ENCODE results near the gene PDE4D. TPM values are rescaled to one million over a fixed set of nuclear protein-coding genes. Genes with fewer than 3 reads are reported as not detected.

The PDE4D gene
- total RNA-seq, 2 experiments from 2014 or later = 0.50 to 0.51 TPM

- POLR2A ChIA-PET = interaction anchor here (0.6 kb wide), 2 partner anchors 24 to 49 kb away, joined by 3 to 4 read pairs; no protein-coding TSS in a partner anchor
Observed at GRCh38 chr5:59034498-59035186, 858.9 kb downstream of the PDE4D start.

GRCh38 chr5:59027145-59027907, 866.2 kb downstream of the PDE4D start:
- POLR2A ChIA-PET = no interaction called here
- intact Hi-C loops (cut with micrococcal nuclease; ENCODE audit: unreplicated experiment) = no loop called here
- Histone ChIP-seq H2AFZ (ENCODE audit: low read length) (no peak overlapping the region), H3K9me3 (ENCODE audit: low read length) (no peaks in the 10 kb centered on the region), H4K20me1 (ENCODE audit: insufficient read depth, low read length) (no peaks in the 10 kb centered on the region), H3K27ac (ENCODE audit: low read depth, low read length, poor library complexity, severe bottlenecking) (no peak overlapping the region), H3K4me1 (ENCODE audit: insufficient read depth, low read length, poor library complexity, severe bottlenecking) (no peaks in the 10 kb centered on the region), H3K9me2 (ENCODE audit: insufficient read depth, low read length) (no peaks in the 10 kb centered on the region), H3K79me2 (ENCODE audit: insufficient read depth, low read depth, low read length) (no peaks in the 10 kb centered on the region), H3K4me2 (ENCODE audit: low read length) (no peak overlapping the region), H3K4me3 (ENCODE audit: low read depth, low read length, poor library complexity, severe bottlenecking) (no peak overlapping the region), H3K36me3 (ENCODE audit: insufficient read depth, low read length) (no peaks in the 10 kb centered on the region)
- no peak for DNase-seq (ENCODE audit: low spot score)
- TF ChIP-seq EZH2phosphoT487 (IDR thresholded peaks at IDR 0.05; ENCODE audit: borderline replicate concordance, low read depth, low read length) (no peak), CTCF (conservative IDR thresholded peaks at IDR 0.05; ENCODE audit: low read length) (no peak)
- no TSS peak for BruUV-seq (replicated peaks)
- CTCF ChIA-PET (ENCODE audit: unreplicated experiment) = no interaction called here

More at GRCh38 chr5:59034498-59035186, 858.9 kb downstream of the PDE4D start:
- TF ChIP-seq CTCF (conservative IDR thresholded peaks at IDR 0.05; ENCODE audit: low read length) (peak; percentile 75), EZH2phosphoT487 (IDR thresholded peaks at IDR 0.05; ENCODE audit: borderline replicate concordance, low read depth, low read length) (no peak)
- Histone ChIP-seq H3K4me2 (ENCODE audit: low read length) (no peak overlapping the region), H3K9me2 (ENCODE audit: insufficient read depth, low read length) (no peaks in the 10 kb centered on the region), H2AFZ (ENCODE audit: low read length) (no peak overlapping the region), H3K79me2 (ENCODE audit: insufficient read depth, low read depth, low read length) (no peaks in the 10 kb centered on the region), H3K4me3 (ENCODE audit: low read depth, low read length, poor library complexity, severe bottlenecking) (no peak overlapping the region), H3K36me3 (ENCODE audit: insufficient read depth, low read length) (no peaks in the 10 kb centered on the region), H4K20me1 (ENCODE audit: insufficient read depth, low read length) (no peaks in the 10 kb centered on the region), H3K27ac (ENCODE audit: low read depth, low read length, poor library complexity, severe bottlenecking) (no peak overlapping the region), H3K9me3 (ENCODE audit: low read length) (no peaks in the 10 kb centered on the region), H3K4me1 (ENCODE audit: insufficient read depth, low read length, poor library complexity, severe bottlenecking) (no peaks in the 10 kb centered on the region)
- peak; percentile 4 for DNase-seq (ENCODE audit: low spot score)
- intact Hi-C loops (cut with micrococcal nuclease; ENCODE audit: unreplicated experiment) = loop anchor here (5.0 kb wide), 1 partner anchor 138 kb away; no protein-coding TSS in a partner anchor
- CTCF ChIA-PET (ENCODE audit: unreplicated experiment) = no interaction called here
- BruUV-seq (replicated peaks) = no TSS peak

- ChIA-PET CTCF (ENCODE audit: unreplicated experiment) (no interaction called here), POLR2A (no interaction called here)
- DNase-seq (ENCODE audit: low spot score) = no peak
- Histone ChIP-seq H3K4me3 (ENCODE audit: low read depth, low read length, poor library complexity, severe bottlenecking) (no peak overlapping the region), H2AFZ (ENCODE audit: low read length) (no peak overlapping the region), H3K79me2 (ENCODE audit: insufficient read depth, low read depth, low read length) (no peaks in the 10 kb centered on the region), H3K36me3 (ENCODE audit: insufficient read depth, low read length) (no peaks in the 10 kb centered on the region), H3K9me3 (ENCODE audit: low read length) (no peaks in the 10 kb centered on the region), H3K9me2 (ENCODE audit: insufficient read depth, low read length) (no peaks in the 10 kb centered on the region), H4K20me1 (ENCODE audit: insufficient read depth, low read length) (no peaks in the 10 kb centered on the region), H3K4me2 (ENCODE audit: low read length) (no peak overlapping the region), H3K4me1 (ENCODE audit: insufficient read depth, low read length, poor library complexity, severe bottlenecking) (no peaks in the 10 kb centered on the region), H3K27ac (ENCODE audit: low read depth, low read length, poor library complexity, severe bottlenecking) (no peak overlapping the region)
- intact Hi-C loops (cut with micrococcal nuclease; ENCODE audit: unreplicated experiment) = no loop called here
- no TSS peak for BruUV-seq (replicated peaks)
- TF ChIP-seq CTCF (conservative IDR thresholded peaks at IDR 0.05; ENCODE audit: low read length) = no peak
- no peak for TF ChIP-seq EZH2phosphoT487 (IDR thresholded peaks at IDR 0.05; ENCODE audit: borderline replicate concordance, low read depth, low read length)
Observed at GRCh38 chr5:59025734-59026133, 867.8 kb downstream of the PDE4D start.
